GM18526 (cell line): ENCODE measurements around the gene PGD.

Experiments used
- POLR2A ChIP-seq: IDR thresholded peaks from 3 replicates; pipeline ENCODE4 v1.6.1; 2011; ENCODE audit not compliant: insufficient read length; ENCODE audit errors: extremely low read depth

PGD gene

DNA sequence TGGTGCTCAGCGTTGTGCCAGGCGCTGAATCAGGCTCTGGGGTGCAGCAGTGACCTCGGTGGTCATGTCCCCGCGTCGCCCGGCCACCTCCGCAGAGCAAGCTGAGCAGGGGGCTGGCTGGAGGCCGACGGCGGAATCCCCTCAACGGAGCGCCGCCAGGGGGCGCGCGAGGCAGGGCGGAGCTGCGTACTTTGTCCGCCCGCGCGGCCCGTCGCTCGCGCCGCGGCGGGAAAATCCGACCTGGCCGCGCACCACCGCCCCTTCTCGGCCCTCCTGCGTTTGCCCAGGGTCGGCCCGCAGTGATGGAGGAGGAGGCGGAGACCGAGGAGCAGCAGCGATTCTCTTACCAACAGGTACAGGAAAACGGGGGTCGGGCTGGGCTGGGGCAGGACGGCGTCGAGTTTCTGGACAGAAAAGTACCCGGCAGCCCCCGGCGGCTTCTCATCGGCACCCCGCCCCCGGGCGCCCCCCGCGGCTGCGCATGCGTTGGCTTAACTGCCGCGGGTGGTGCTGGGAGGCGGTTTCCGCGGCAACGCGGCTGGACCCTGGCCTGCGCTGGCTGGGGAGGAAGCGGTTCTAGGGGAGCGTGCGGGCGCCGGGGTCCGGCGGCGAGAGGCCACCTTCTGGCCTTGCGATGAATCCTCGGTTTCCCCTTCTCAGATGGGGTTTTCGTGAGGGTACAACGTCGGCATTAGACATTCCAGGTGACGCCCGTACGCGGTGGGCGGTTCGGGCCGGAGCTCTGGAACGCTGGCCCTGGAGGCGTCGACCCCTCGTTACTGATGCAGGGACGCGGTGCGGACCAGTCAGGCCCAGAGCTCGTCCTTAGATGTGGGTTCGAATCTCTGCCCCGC is 31.6 kb downstream of the PGD start, which contains the start of gene CENPS:
Gene CENPS (plus strand): TSS at position 218 of the 854 bp plus-strand sequence. CDS start 85 bp downstream, at position 303.
- TF ChIP-seq POLR2A = peak; percentile 64

DNA sequence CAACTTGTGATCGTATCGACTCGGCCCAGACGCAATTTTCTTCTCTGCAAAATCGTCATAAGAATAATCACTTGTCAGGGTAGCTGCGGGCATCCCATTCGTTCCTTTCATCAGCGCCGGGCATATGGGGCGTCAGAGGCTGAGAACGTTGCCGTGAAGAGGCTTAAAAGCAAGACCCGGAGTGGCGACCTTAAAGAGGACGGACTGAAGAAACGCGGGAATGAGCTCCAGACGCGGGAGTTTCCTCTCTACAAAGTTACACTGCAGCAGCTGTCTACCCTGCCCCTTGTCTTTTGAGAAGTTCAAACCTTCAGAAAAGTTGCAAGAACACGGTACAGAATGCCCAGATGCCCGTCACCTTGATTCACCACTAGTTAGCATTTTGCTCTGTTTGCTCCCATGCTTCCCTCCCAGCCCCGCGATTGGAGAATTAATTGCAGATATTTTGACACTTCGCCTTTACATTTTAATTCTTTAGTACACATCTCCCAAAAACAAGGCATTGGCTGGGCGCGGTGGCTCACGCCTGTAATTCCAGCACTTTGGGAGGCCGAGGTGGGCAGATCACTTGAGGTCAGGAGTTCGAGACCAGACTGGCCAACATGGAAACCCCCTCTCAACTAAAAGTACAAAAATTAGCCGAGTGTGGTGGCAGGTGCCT is 32.3 kb downstream of the PGD start:
- TF ChIP-seq POLR2A = no peak

DNA sequence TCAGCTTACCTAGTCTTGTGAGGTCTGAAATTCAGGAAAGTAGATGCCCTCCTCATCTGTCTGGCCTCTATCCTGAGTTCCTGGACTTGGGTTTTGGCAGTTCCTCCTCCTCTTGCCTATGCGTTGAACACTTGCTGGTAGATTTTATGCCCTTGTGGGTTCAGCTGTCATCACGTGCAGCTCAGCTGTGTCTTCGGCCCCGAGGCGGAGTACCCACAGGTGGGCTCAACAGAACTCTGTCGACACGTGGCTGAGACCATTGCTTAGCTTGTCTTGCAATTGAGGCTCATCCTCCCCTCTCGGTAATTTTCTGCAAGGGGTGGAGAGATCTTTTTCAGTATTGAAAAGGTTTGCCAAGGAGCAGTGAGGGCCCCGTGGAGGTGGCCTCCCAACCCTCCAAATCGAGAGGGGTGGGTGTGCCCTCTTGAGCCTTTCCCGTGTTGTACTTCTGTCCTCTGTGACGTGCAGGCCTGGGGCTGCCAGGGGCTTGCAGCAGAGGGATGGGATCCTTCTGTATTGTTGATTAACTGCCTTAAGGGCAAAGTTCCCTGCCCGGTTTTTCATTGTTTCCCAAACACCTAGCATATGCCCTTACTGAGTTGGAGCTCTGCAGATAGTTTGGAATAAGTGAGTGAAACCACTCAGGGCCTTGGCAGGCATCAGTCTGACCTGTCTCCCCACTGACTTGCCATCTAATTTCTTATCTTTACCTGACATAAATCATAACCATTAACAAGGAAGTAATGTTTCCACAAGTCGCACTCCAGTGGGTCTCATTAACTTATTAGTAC is 34.2 kb downstream of the PGD start:
- TF ChIP-seq POLR2A = no peak

DNA sequence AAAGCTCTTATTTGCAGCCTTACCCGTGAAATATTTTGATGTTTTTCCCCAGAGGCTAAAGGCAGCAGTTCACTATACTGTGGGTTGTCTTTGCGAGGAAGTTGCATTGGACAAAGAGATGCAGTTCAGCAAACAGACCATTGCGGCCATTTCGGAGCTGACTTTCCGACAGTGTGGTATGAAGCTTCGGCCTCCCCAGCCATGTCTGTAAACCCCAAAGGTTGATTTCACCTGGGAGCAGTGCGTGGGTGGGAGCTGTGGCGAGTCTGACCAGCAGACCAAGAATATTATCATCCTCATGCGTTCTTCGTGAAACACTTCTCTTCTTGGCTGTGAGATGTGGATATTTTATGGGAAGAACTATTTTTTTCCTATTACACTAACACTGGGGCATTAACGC is 34.9 kb downstream of the PGD start:
- no peak for TF ChIP-seq POLR2A

DNA sequence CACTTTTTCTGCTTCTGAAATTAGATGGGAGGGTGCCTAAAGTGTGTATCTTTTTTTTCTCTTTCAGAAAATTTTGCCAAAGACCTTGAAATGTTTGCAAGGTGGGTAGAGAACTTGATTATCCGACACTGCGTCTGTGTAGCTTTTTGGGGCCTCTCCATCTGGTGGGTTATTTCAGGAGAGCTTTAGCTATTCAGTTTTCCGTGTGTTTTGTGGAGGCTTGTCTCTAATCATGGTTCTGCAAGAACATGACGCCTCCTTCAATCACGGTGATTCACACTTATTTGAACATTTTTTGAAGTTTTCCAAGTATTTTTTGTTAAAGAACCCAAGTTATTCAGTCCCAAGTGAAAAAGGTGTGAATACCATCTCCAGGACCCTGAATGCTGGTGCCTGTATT is 35.7 kb downstream of the PGD start:
- no peak for TF ChIP-seq POLR2A

DNA sequence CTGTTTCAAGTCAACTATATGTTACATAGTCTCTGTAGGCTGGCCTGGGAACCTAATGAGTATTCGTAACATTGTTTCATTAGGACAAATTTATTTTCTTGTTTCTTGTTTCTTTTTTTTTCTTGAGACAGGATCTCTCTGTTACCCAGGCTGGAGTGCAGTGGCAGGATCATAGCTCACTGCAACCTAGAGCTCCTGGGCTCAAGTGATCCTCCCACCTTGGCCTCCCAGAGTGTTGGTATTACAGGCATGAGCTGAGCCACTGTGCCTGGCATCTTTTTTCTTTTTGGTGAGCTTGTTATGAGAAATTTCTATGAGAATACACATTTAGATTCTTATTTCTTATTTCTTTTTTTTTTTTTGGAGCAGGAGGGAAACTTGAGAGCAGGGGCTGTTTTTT is 38.2 kb downstream of the PGD start:
- no peak for TF ChIP-seq POLR2A

DNA sequence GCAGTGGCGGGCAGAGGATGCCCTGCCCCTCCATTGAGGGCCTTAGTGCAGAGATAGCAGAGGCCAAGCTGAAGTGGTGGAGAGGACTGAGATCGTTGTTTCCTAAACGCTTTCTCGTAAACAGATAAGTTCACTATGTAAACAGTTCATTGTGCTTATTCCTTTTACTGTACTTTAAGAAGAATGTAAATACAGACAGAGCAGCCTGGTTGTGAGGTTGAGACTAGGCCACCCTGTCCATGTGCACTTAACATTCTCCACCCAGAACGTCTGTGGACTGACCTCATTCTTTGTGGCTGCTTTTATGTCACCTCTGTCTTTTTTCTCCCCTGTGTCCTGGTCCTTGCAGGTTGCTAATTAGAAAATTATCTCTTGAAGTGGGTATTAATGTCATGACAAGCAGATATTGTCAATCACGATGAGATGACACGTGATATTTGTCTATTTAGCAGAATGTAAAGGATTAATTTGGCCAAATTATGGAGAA is 39.9 kb downstream of the PGD start:
- TF ChIP-seq POLR2A = no peak

DNA sequence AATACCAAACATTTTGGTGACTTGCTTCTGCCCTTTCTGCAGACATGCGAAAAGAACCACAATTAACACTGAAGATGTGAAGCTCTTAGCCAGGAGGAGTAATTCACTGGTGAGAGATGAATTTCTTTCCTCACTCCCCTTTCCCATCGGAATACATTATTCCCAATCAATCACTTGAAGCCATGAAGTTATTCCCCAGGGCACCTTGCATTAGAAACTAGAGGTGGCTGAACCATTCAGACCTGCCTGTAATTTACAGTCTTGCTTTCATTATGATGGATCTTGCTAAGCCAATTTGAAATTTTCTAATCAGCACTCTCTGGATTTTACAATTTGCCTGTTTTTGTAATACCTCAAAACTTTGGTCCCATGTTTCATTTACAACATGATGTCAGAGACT is 41.4 kb downstream of the PGD start:
- no peak for TF ChIP-seq POLR2A

DNA sequence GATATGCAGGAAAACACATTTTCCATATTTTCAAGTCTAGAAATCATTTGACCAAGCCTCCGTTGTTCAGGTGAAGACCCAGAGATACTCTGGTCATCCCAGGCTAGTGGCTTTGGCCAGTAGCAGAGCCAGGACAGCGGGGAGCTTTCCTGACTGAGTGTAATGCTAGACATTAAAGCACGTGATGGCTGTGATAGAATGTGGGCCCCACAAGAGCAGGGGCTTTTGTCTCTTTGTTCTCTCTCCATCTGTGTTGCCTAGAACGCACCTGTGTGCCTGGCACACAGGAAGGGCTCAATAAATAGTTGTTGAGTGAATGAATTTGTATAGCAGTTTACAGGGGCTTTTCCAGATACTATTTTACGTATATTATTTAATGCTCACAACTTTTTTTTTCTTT is 41.9 kb downstream of the PGD start:
- TF ChIP-seq POLR2A = no peak

DNA sequence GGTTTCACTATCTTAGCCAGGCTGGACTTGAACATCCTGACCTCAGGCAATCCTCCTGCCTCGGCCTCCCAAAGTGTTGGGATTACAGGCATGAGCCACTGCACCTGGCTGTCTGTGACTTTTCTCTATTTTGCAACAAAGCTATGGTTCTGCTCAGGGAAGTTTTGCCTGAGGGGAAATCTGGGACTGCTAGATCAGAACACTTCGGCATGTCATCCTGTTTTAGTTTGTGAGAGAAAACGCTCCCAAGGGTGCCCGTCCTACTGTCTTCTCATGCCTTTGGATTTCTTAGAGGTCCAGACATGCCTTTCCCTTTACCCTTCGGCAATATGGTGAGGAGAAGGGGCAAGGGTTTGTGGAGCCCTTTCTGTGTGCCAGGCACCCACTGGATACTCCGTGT is 45.4 kb downstream of the PGD start:
- TF ChIP-seq POLR2A = no peak

DNA sequence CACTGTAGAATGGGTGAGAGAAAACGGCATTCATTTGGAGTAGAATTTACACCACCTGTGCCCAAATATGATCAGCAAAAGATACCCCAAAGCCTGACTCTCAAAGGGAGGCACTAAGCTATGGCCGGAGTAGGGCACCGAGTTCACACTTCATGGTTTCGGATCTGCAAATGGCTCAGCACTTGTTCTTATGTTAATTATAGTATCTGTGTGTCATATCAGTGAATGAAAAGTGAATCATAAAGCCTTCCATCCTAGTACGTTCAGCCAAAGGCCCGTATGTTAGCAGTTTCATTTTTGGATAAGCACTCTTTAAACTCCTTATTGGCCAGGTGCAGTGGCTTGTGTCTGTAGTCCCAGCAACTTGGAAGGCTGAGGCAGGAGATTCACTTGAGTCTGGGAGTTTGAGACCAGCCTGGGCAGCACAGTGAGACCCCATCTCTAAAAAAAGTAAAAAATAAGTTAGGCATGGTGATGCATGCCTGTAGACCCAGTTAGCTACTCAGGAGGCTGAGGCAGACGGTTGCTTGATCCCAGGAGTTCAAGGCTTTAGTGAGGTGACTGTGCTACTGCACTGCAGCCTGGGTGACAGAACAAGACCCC is 46.0 kb downstream of the PGD start:
- TF ChIP-seq POLR2A = no peak

DNA sequence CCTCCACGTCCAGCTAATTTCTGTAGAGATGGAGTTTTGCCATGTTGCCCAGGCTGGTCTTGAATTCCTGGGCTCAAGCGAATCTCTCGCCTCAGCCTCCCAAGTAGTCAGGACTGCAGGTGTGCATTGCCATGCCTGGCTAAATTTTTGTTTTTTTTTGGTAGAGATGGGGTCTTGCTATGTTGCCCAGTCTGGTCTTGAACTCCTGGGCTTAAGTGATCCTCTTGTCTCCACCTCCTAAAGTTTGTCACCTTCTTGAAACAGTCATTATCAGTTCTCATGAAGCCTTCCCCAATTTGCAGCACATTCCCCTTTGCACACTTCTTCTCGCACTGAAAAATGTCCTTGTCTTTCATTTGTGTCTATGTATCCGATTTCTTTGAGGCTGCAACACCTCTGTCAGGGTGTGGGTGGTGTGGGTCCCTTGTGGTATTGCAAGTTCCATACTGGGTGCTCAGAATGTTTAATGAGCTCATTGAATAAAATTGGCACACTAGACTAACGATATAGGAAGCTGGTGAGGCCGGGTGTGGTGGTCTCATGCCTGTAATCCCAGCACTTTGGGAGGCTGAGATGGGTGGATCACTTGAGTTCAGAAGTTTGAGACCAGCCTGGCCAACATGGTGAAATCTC is 48.0 kb downstream of the PGD start:
- TF ChIP-seq POLR2A = no peak

DNA sequence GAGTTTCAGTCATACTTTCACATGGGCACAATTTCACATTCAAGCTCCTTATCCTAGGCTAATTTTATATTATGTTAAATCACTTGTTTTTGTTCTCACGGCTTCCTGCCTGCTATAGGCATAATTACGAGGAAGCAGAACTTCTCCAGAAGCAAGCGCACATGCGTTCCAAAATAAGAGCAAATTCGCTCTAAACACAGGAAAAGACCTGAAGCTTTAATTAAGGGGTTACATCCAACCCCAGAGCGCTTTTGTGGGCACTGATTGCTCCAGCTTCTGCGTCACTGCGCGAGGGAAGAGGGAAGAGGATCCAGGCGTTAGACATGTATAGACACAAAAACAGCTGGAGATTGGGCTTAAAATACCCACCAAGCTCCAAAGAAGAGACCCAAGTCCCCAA is 50.9 kb downstream of the PGD start, which contains the start of gene CORT:
Gene CORT (plus strand): TSS at position 281 of the 400 bp plus-strand sequence. CDS start 193 bp downstream, outside the sequence.
- TF ChIP-seq POLR2A = no peak

DNA sequence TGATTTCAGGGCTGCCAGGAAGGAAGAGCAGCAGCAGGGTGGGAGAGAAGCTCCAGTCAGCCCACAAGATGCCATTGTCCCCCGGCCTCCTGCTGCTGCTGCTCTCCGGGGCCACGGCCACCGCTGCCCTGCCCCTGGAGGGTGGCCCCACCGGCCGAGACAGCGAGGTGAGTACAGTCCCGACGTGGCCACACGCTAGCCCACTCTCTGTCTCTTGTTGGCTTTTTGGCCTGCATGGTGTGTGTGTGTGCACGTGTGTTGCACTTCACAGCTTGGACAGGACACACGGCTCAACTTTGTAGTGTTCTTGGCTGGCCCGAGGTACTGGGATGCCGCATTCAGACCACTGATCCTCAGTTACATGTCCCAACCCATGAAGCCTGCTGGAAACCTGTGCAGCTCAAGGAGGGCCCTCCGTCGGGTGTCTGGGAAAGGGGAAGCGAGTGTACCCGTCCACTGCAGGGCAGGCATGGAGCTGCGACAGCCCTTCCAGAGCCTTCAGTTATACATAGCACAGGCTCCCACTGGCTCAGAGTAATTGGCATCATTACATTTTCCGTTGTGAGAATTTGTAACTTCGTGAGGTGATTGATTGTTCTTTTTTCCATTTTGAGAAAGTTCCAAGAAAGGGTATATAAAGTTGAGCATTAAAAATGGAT is 51.4 kb downstream of the PGD start:
- TF ChIP-seq POLR2A = no peak
